ENCODE results near the gene AFF3.
A peak's percentile ranks its signal among the peaks of the same experiment; 100 is the strongest.
"Not testable (repeated sequence)": the region's sequence is repeated elsewhere in the genome, so short reads cannot be mapped to it uniquely, and the experiment has no call there.

The AFF3 gene

GRCh38 chr2:100106460-100106859 lies 35.9 kb downstream of the AFF3 start:
- Histone ChIP-seq H3K4me3 (ENCODE audit: low read length in 2 of 2) (peak overlapping the region in 1 of 2 donors; percentile 9), H3K9me3 (ENCODE audit: control insufficient read depth in 2 of 2, low read length in 2 of 2) (no peaks in the 10 kb centered on the region), H3K4me1 (ENCODE audit: control insufficient read depth, insufficient read depth, low read length) (peaks cover 19% of the 10 kb centered on the region), H3K9ac (ENCODE audit: low read length in 2 of 2) (peak overlapping the region in 1 of 2 donors; percentile 6), H3K36me3 (ENCODE audit: control insufficient read depth in 2 of 2, insufficient read depth in 2 of 2, low read length in 2 of 2) (no peaks in the 10 kb centered on the region), H3K27me3 (ENCODE audit: control insufficient read depth in 1 of 2, insufficient read depth in 2 of 2, low read length in 2 of 2) (peaks cover 0 to 3% of the 10 kb centered on the region in 2 donors), H3K27ac (ENCODE audit: low read length) (peak overlapping the region; percentile 75)

GRCh38 chr2:100105678-100106054 lies 36.7 kb downstream of the AFF3 start:
- no peaks in the 10 kb centered on the region for H3K9me3 ChIP-seq (ENCODE audit: control insufficient read depth in 2 of 2, low read length in 2 of 2)
- H3K4me1 ChIP-seq (ENCODE audit: control insufficient read depth, insufficient read depth, low read length), result peaks cover 19% of the 10 kb centered on the region
- H3K36me3 ChIP-seq (ENCODE audit: control insufficient read depth in 2 of 2, insufficient read depth in 2 of 2, low read length in 2 of 2), result no peaks in the 10 kb centered on the region
- H3K27me3 ChIP-seq (ENCODE audit: control insufficient read depth in 1 of 2, insufficient read depth in 2 of 2, low read length in 2 of 2), result peaks cover 0 to 3% of the 10 kb centered on the region in 2 donors
- peak overlapping the region; percentile 38 for H3K27ac ChIP-seq (ENCODE audit: low read length)
- H3K4me3 ChIP-seq (ENCODE audit: low read length in 2 of 2), result peak overlapping the region; percentile 63 to 76
- H3K9ac ChIP-seq (ENCODE audit: low read length in 2 of 2), result peak overlapping the region; percentile 71 to 78

GRCh38 chr2:100104718-100105677 lies 37.4 kb downstream of the AFF3 start:
- no peaks in the 10 kb centered on the region for H3K27me3 ChIP-seq (ENCODE audit: control insufficient read depth in 1 of 2, insufficient read depth in 2 of 2, low read length in 2 of 2)
- no peaks in the 10 kb centered on the region for H3K9me3 ChIP-seq (ENCODE audit: control insufficient read depth in 2 of 2, low read length in 2 of 2)
- peak overlapping the region; percentile 71 to 78 for H3K9ac ChIP-seq (ENCODE audit: low read length in 2 of 2)
- peak overlapping the region; percentile 63 to 76 for H3K4me3 ChIP-seq (ENCODE audit: low read length in 2 of 2)
- peak overlapping the region; percentile 38 for H3K27ac ChIP-seq (ENCODE audit: low read length)
- no peaks in the 10 kb centered on the region for H3K36me3 ChIP-seq (ENCODE audit: control insufficient read depth in 2 of 2, insufficient read depth in 2 of 2, low read length in 2 of 2)
- peaks cover 19% of the 10 kb centered on the region for H3K4me1 ChIP-seq (ENCODE audit: control insufficient read depth, insufficient read depth, low read length)

GRCh38 chr2:100104265-100104664 lies 38.1 kb downstream of the AFF3 start:
- not testable (repeated sequence) for H3K4me3 ChIP-seq (ENCODE audit: low read length in 2 of 2); H3K9ac ChIP-seq (ENCODE audit: low read length in 2 of 2); H3K9me3 ChIP-seq (ENCODE audit: control insufficient read depth in 2 of 2, low read length in 2 of 2); H3K36me3 ChIP-seq (ENCODE audit: control insufficient read depth in 2 of 2, insufficient read depth in 2 of 2, low read length in 2 of 2); H3K27ac ChIP-seq (ENCODE audit: low read length); H3K27me3 ChIP-seq (ENCODE audit: control insufficient read depth in 1 of 2, insufficient read depth in 2 of 2, low read length in 2 of 2)
- peaks cover 19% of the 10 kb centered on the region for H3K4me1 ChIP-seq (ENCODE audit: control insufficient read depth, insufficient read depth, low read length)

DNA sequence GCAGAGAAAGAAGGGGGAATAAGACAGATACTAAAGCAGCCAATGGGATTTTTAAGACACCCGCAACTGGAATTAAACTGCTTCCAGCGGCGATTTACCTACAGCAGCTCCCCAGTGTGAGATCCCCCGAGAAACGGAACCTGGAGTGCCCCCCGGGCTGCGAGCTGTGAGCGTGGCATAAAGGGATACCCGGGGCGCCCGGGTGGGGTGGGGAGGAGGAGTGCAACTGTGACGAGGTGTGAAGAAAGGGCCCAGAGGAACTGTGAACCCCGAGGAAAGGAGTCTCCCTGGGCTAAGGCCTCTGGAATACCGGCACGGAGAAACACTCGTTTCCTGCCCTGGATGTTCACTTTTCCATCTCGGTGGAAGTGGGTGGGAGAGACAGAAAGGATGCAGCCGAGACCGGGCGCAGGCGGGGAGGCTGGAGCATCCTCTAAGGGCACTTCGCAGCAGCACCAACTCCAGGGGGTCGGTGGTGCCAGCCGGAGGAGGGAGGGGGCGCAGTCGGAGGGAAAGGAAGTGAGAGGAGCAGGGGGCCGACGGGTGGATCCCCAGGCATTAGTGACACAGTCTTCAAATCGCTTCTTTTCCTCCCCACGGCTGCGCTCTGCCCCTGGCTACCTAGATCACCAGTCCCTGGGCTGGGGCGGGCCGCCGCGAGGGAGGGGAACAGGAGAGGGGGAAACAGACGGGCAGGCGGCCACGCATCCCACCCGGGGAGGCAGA lies 38.7 kb downstream of the AFF3 start:
- H3K4me3 ChIP-seq (ENCODE audit: low read length in 2 of 2), result peak overlapping the region in 1 of 2 donors; percentile 44
- not testable (repeated sequence) for H3K36me3 ChIP-seq (ENCODE audit: control insufficient read depth in 2 of 2, insufficient read depth in 2 of 2, low read length in 2 of 2); H3K27ac ChIP-seq (ENCODE audit: low read length); H3K9me3 ChIP-seq (ENCODE audit: control insufficient read depth in 2 of 2, low read length in 2 of 2); H3K27me3 ChIP-seq (ENCODE audit: control insufficient read depth in 1 of 2, insufficient read depth in 2 of 2, low read length in 2 of 2); H3K9ac ChIP-seq (ENCODE audit: low read length in 2 of 2)
- H3K4me1 ChIP-seq (ENCODE audit: control insufficient read depth, insufficient read depth, low read length), result peaks cover 19% of the 10 kb centered on the region

DNA sequence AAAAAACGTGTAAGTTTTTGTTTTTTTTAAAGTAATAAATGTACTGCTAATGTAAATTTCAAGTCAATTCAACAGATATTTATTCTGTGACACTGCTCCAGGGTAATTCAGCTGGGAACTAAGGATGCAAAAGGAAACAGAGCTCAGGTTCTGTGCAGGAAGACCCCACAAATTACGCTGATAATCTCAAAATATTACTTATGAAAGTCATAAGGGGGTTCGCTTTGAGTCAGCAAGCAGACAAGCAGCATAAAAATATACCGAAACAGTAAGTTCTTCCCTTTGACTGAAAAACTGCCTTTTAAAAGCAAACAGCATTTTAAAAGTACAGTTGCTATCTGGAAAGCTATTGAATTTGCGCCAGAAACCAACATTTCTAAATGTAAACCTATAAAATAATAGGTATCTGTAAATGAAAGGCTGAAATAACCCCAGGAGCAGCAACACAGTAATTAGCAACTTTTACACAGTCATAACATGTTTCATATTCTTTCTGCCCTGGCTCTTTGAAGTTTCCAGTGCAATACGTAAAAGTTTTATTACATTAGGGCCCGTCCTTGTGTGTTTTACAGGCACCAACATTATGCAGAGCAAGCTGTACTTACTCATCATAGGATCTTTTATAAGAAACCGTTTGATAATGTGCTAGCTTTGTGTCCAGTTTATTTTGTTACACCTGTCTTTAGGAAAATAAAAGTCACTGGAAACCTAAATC lies 39.8 kb downstream of the AFF3 start:
- not testable (repeated sequence) for H3K36me3 ChIP-seq (ENCODE audit: control insufficient read depth in 2 of 2, insufficient read depth in 2 of 2, low read length in 2 of 2); H3K9ac ChIP-seq (ENCODE audit: low read length in 2 of 2); H3K27me3 ChIP-seq (ENCODE audit: control insufficient read depth in 1 of 2, insufficient read depth in 2 of 2, low read length in 2 of 2); H3K27ac ChIP-seq (ENCODE audit: low read length); H3K9me3 ChIP-seq (ENCODE audit: control insufficient read depth in 2 of 2, low read length in 2 of 2); H3K4me3 ChIP-seq (ENCODE audit: low read length in 2 of 2)
- peaks cover 17% of the 10 kb centered on the region for H3K4me1 ChIP-seq (ENCODE audit: control insufficient read depth, insufficient read depth, low read length)

- H3K27me3 ChIP-seq (ENCODE audit: control insufficient read depth in 1 of 2, insufficient read depth in 2 of 2, low read length in 2 of 2); H3K9ac ChIP-seq (ENCODE audit: low read length in 2 of 2); H3K4me3 ChIP-seq (ENCODE audit: low read length in 2 of 2); H3K4me1 ChIP-seq (ENCODE audit: control insufficient read depth, insufficient read depth, low read length); H3K9me3 ChIP-seq (ENCODE audit: control insufficient read depth in 2 of 2, low read length in 2 of 2); H3K27ac ChIP-seq (ENCODE audit: low read length); H3K36me3 ChIP-seq (ENCODE audit: control insufficient read depth in 2 of 2, insufficient read depth in 2 of 2, low read length in 2 of 2): not testable (repeated sequence)
Observed at GRCh38 chr2:100098855-100099254, 43.5 kb downstream of the AFF3 start.

DNA sequence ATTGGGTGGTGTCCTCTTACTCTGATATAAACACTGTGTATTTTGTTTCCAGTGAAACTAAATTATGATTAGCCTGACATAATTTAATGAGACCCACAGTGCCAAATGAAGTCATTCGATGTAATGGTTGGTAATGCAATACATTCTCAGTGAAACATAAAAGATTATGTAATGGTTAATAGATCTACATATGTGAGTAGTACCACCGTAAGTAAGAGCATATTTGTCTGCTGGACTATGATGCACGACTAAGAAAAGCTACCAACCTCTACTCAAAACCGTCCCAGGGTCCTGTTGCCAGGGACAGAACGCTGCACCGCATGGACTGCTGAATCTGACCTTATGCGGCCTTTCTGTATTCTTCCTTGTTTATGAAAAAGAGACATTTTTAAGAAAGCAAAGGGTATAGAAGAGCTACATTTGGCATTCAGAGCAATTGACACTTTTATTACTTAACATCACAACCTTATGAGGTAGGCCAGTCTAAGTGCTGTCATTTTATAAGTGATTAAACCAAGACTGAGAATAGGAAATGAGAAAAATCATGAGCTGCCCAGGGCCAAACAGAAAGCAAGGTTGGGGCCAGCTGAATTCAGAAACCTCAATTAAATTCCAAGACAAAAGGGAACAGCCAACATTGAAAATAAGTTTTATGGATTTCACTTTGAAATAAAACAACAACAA lies 44.6 kb downstream of the AFF3 start:
- not testable (repeated sequence) for H3K36me3 ChIP-seq (ENCODE audit: control insufficient read depth in 2 of 2, insufficient read depth in 2 of 2, low read length in 2 of 2); H3K4me1 ChIP-seq (ENCODE audit: control insufficient read depth, insufficient read depth, low read length); H3K4me3 ChIP-seq (ENCODE audit: low read length in 2 of 2); H3K9ac ChIP-seq (ENCODE audit: low read length in 2 of 2); H3K9me3 ChIP-seq (ENCODE audit: control insufficient read depth in 2 of 2, low read length in 2 of 2); H3K27ac ChIP-seq (ENCODE audit: low read length); H3K27me3 ChIP-seq (ENCODE audit: control insufficient read depth in 1 of 2, insufficient read depth in 2 of 2, low read length in 2 of 2)

DNA sequence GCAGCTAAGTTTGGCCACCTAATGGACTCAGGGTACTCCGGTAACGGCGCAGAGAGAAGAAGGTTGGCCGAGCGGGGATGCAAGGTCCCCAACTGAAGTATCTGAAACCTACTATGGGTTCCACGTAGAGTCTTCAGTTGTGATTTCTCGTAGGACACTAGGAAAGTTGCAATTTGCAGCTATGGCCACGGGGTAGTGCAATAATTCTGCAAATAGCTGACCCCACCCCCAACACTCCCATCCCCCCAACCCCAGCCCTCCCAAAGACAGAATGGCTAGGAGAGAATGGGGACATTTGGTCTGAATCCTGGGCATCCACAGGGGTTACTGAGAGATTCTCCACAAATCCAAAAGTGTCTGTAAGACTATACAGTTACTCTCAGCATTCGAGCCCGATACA lies 46.5 kb downstream of the AFF3 start:
- not testable (repeated sequence) for H3K27ac ChIP-seq (ENCODE audit: low read length); H3K36me3 ChIP-seq (ENCODE audit: control insufficient read depth in 2 of 2, insufficient read depth in 2 of 2, low read length in 2 of 2); H3K4me1 ChIP-seq (ENCODE audit: control insufficient read depth, insufficient read depth, low read length); H3K4me3 ChIP-seq (ENCODE audit: low read length in 2 of 2); H3K27me3 ChIP-seq (ENCODE audit: control insufficient read depth in 1 of 2, insufficient read depth in 2 of 2, low read length in 2 of 2); H3K9me3 ChIP-seq (ENCODE audit: control insufficient read depth in 2 of 2, low read length in 2 of 2); H3K9ac ChIP-seq (ENCODE audit: low read length in 2 of 2)

- not testable (repeated sequence) for H3K36me3 ChIP-seq (ENCODE audit: control insufficient read depth in 2 of 2, insufficient read depth in 2 of 2, low read length in 2 of 2); H3K9me3 ChIP-seq (ENCODE audit: control insufficient read depth in 2 of 2, low read length in 2 of 2); H3K9ac ChIP-seq (ENCODE audit: low read length in 2 of 2); H3K4me1 ChIP-seq (ENCODE audit: control insufficient read depth, insufficient read depth, low read length); H3K27ac ChIP-seq (ENCODE audit: low read length); H3K4me3 ChIP-seq (ENCODE audit: low read length in 2 of 2); H3K27me3 ChIP-seq (ENCODE audit: control insufficient read depth in 1 of 2, insufficient read depth in 2 of 2, low read length in 2 of 2)
Observed at GRCh38 chr2:100091807-100092206, 50.6 kb downstream of the AFF3 start.
